HepG2 (cell line): ENCODE measurements around the gene FZD4. TPM values are rescaled to one million over a fixed set of nuclear protein-coding genes. Genes with fewer than 3 reads are reported as not detected.
A peak's percentile ranks its signal among the peaks of the same experiment; 100 is the strongest.

ENCODE experiments used
- CREBL2 ChIP-seq: sonication (generic); formaldehyde crosslinking; IDR thresholded peaks from 2 replicates; pipeline ENCODE4 v1.8.1; 2023; ENCODE audit warnings: missing genetic modification reagents, mild to moderate bottlenecking, borderline replicate concordance
- HINFP ChIP-seq: sonication (generic); formaldehyde crosslinking; IDR thresholded peaks from 2 replicates; pipeline ENCODE4 v1.4.0; 2020; ENCODE audit warnings: low read depth, mild to moderate bottlenecking, missing genetic modification reagents
- HNRNPH1 ChIP-seq: fragments of 200-400 bp; formaldehyde crosslinking; optimal IDR thresholded peaks from 2 replicates; pipeline ENCODE3; 2017; ENCODE audit warnings: mild to moderate bottlenecking, low read depth, low read length
- KAT7 ChIP-seq: IDR thresholded peaks from 2 replicates; pipeline ENCODE4 v1.6.1; 2018; ENCODE audit warnings: borderline replicate concordance, missing compliant biosample characterization
- MTERF4 ChIP-seq: sonication (generic); formaldehyde crosslinking; IDR thresholded peaks from 2 replicates; pipeline ENCODE4 v1.8.0; 2023; ENCODE audit warnings: mild to moderate bottlenecking, missing genetic modification reagents
- NFIB ChIP-seq: sonication (generic); formaldehyde crosslinking; IDR thresholded peaks from 2 replicates; pipeline ENCODE4 v1.9.0; 2021; ENCODE audit warnings: missing genetic modification reagents, mild to moderate bottlenecking, borderline replicate concordance
- RELA ChIP-seq: sonication (generic); formaldehyde crosslinking; IDR thresholded peaks from 2 replicates; pipeline ENCODE4 v1.4.0; 2020; ENCODE audit warnings: missing genetic modification reagents
- RFX3 ChIP-seq: IDR thresholded peaks from 2 replicates; pipeline ENCODE4 v1.6.1; 2016; ENCODE audit warnings: missing biosample characterization, missing genetic modification reagents
- RXRA ChIP-seq: sonication (generic); formaldehyde crosslinking; IDR thresholded peaks from 2 replicates; pipeline ENCODE4 v1.5.1; 2020; ENCODE audit warnings: missing genetic modification reagents
- SETDB1 ChIP-seq: sonication (generic); formaldehyde crosslinking; IDR thresholded peaks from 2 replicates; pipeline ENCODE4 v1.5.1; 2020; ENCODE audit warnings: missing genetic modification reagents, mild to moderate bottlenecking, borderline replicate concordance
- SNAPC5 ChIP-seq: sonication (generic); formaldehyde crosslinking; IDR thresholded peaks from 2 replicates; pipeline ENCODE4 v1.8.1; 2023; ENCODE audit warnings: mild to moderate bottlenecking, missing genetic modification reagents, borderline replicate concordance
- SUZ12 ChIP-seq: fragments of 150-350 bp; IDR thresholded peaks from 2 replicates; pipeline ENCODE4 v1.6.1; 2014; ENCODE audit warnings: low read depth, low read length
- ZFP41 ChIP-seq: sonication (generic); formaldehyde crosslinking; IDR thresholded peaks from 2 replicates; pipeline ENCODE4 v1.4.0; 2020; ENCODE audit warnings: mild to moderate bottlenecking, missing genetic modification reagents, borderline replicate concordance
- ZFP90 ChIP-seq: sonication (generic); formaldehyde crosslinking; IDR thresholded peaks from 2 replicates; pipeline ENCODE4 v1.8.0; 2022; ENCODE audit warnings: missing genetic modification reagents, mild to moderate bottlenecking, inconsistent platforms, borderline replicate concordance
- ZNF562 ChIP-seq: sonication (generic); formaldehyde crosslinking; IDR thresholded peaks from 2 replicates; pipeline ENCODE4 v1.8.0; 2022; ENCODE audit warnings: missing genetic modification reagents, borderline replicate concordance
- ZNF597 ChIP-seq: sonication (generic); formaldehyde crosslinking; IDR thresholded peaks from 2 replicates; pipeline ENCODE4 v1.5.0; 2020; ENCODE audit warnings: missing genetic modification reagents
- ZNF720 ChIP-seq: sonication (generic); formaldehyde crosslinking; IDR thresholded peaks from 2 replicates; pipeline ENCODE4 v1.4.0; 2020; ENCODE audit warnings: missing genetic modification reagents
- ZNF770 ChIP-seq: sonication (generic); formaldehyde crosslinking; IDR thresholded peaks from 2 replicates; pipeline ENCODE4 v1.5.0; 2020; ENCODE audit warnings: mild to moderate bottlenecking, missing genetic modification reagents
- polyA plus RNA-seq, 8 experiments: library from polyadenylated mRNA; depleted of rRNA in 3 of 8; stranded (reverse) in 7 of 8; unstranded in 1 of 8; fragments of >200 nt; fragmentation: Illumina TruSeq in 4 of 8; extraction: Trizol in 4 of 8; gene quantifications; 2 replicates each; pipeline versions ENCODE4 v1.2.1 to v1.2.3, GENCODE V29; 2011 to 2016; ENCODE audit warnings: low read depth in 4 of 8, missing spikeins in 1 of 8, mixed read lengths in 1 of 8; ENCODE audit not compliant: insufficient read depth in 1 of 8
- total RNA-seq, 5 experiments: library from RNA; depleted of rRNA; stranded (reverse); fragments of >200 nt; fragmentation: Illumina TruSeq; extraction: Trizol; gene quantifications; 2 replicates each; pipeline ENCODE4 v1.2.3, GENCODE V29; 2016; ENCODE audit warnings: low read depth in 1 of 5

The FZD4 gene
- total and polyA plus RNA-seq, 2 of the 13 experiments (the other 11 are each of a cell fraction or from before 2014, with no cell fraction given) = 46.5 to 70.4 TPM

GRCh38 chr11:86954269-86955110 lies 705 bp downstream of the FZD4 start (continued):
- TF ChIP-seq MTERF4 (CRISPR knock-in tag) (no peak), ZFP41 (CRISPR knock-in tag) (no peak), ZNF562 (CRISPR knock-in tag) (0 out of 2 replicates have a peak, but pooled peaks have one; percentile 6), ZFP90 (CRISPR knock-in tag) (0 out of 2 replicates have a peak, but pooled peaks have one; percentile 42), HINFP (CRISPR knock-in tag) (no peak), SETDB1 (CRISPR knock-in tag) (no peak), RFX3 (no peak), RXRA (CRISPR knock-in tag) (no peak; the same call in 1 of the 2 replicates), RELA (CRISPR knock-in tag) (no peak), KAT7 (CRISPR knock-in tag) (peak; percentile 53; the same call in 1 of the 2 replicates), SNAPC5 (no peak), ZNF597 (CRISPR knock-in tag) (no peak), CREBL2 (CRISPR knock-in tag) (no peak), ZNF770 (no peak), ZNF720 (CRISPR knock-in tag) (no peak), HNRNPH1 (no peak), NFIB (CRISPR knock-in tag) (no peak), SUZ12 (no peak)
